Measurements from ENCODE around the gene KRTAP2-4.

GRCh38 chr17:41096055-41096454 is 30.4 kb upstream of the KRTAP2-4 start:
- no peak for TF ChIP-seq CTCF (IDR thresholded peaks at IDR 0.05; ENCODE audit: extremely low read depth in 1 of 2, insufficient read depth in 1 of 2, low read depth in 1 of 2, low read length in 2 of 2)
- TF ChIP-seq EZH2 (IDR thresholded peaks at IDR 0.05; ENCODE audit: borderline replicate concordance, low read depth, low read length, severe bottlenecking): no peak
- TF ChIP-seq MAX (IDR thresholded peaks at IDR 0.05; ENCODE audit: insufficient read depth, insufficient read length): no peak
- TF ChIP-seq JUN (IDR thresholded peaks at IDR 0.05; ENCODE audit: borderline replicate concordance, insufficient read depth, insufficient read length, low read depth): no peak
